ENCODE measurements around the gene HOXB3.
A peak's percentile ranks its signal among the peaks of the same experiment; 100 is the strongest.

The HOXB3 gene

GRCh38 chr17:48558057-48558830 is 31.8 kb downstream of the HOXB3 start:
- no peak for TF ChIP-seq CTCF (conservative IDR thresholded peaks at IDR 0.05; ENCODE audit: control insufficient read depth, insufficient read depth, low read depth, low read length)
- H3K4me3 ChIP-seq (ENCODE audit: control insufficient read depth, low read depth, low read length), result peak overlapping the region; percentile 20
- DNase-seq (ENCODE audit: low read depth), result no peak

- H3K4me3 ChIP-seq (ENCODE audit: control insufficient read depth, low read depth, low read length), result peak overlapping the region; percentile 15
- TF ChIP-seq CTCF (conservative IDR thresholded peaks at IDR 0.05; ENCODE audit: control insufficient read depth, insufficient read depth, low read depth, low read length), result no peak
- peak; percentile 62 for DNase-seq (ENCODE audit: low read depth)
Observed at GRCh38 chr17:48556576-48557401, 33.3 kb downstream of the HOXB3 start.

- no peak for TF ChIP-seq CTCF (conservative IDR thresholded peaks at IDR 0.05; ENCODE audit: control insufficient read depth, insufficient read depth, low read depth, low read length)
- DNase-seq (ENCODE audit: low read depth), result no peak
- H3K4me3 ChIP-seq (ENCODE audit: control insufficient read depth, low read depth, low read length), result no peak overlapping the region
Observed at GRCh38 chr17:48556229-48556575, 33.8 kb downstream of the HOXB3 start.

- peak; percentile 96 for DNase-seq (ENCODE audit: low read depth)
- TF ChIP-seq CTCF (conservative IDR thresholded peaks at IDR 0.05; ENCODE audit: control insufficient read depth, insufficient read depth, low read depth, low read length), result no peak
- H3K4me3 ChIP-seq (ENCODE audit: control insufficient read depth, low read depth, low read length), result peak overlapping the region; percentile 50
Observed at GRCh38 chr17:48555258-48556228, 34.5 kb downstream of the HOXB3 start.

GRCh38 chr17:48554412-48555257 is 35.4 kb downstream of the HOXB3 start:
- H3K4me3 ChIP-seq (ENCODE audit: control insufficient read depth, low read depth, low read length), result peak overlapping the region; percentile 50
- DNase-seq (ENCODE audit: low read depth), result no peak
- TF ChIP-seq CTCF (conservative IDR thresholded peaks at IDR 0.05; ENCODE audit: control insufficient read depth, insufficient read depth, low read depth, low read length), result no peak
